HepG2 (cell line): Measurements from ENCODE around the gene ACYP2. TPM values are rescaled to one million over a fixed set of nuclear protein-coding genes. Genes with fewer than 3 reads are reported as not detected.

Experiments
- HDAC2 ChIP-seq: sonication (generic); formaldehyde crosslinking; IDR thresholded peaks from 2 replicates; pipeline ENCODE4 v1.4.0; 2020; ENCODE audit warnings: missing genetic modification reagents
- KLF6 ChIP-seq: IDR thresholded peaks from 2 replicates; pipeline ENCODE4 v1.8.0; 2016; ENCODE audit warnings: missing biosample characterization, missing genetic modification reagents
- MAFK ChIP-seq, 2 experiments: IDR thresholded peaks in 1 of 2; conservative IDR thresholded peaks in 1 of 2; 2 replicates each; pipeline ENCODE4 v1.6.1; 2011; ENCODE audit warnings: improper control_type of control experiment in 2 of 2, low read length in 2 of 2
- MXD4 ChIP-seq: IDR thresholded peaks from 2 replicates; pipeline ENCODE4 v1.6.1; 2016; ENCODE audit warnings: mild to moderate bottlenecking, missing biosample characterization, missing genetic modification reagents
- SNAPC2 ChIP-seq: sonication (generic); formaldehyde crosslinking; IDR thresholded peaks from 2 replicates; pipeline ENCODE4 v1.8.1; 2022; ENCODE audit warnings: mild to moderate bottlenecking, missing genetic modification reagents
- THYN1 ChIP-seq: sonication (generic); formaldehyde crosslinking; IDR thresholded peaks from 2 replicates; pipeline ENCODE4 v1.8.1; 2023; ENCODE audit warnings: low read depth, mild to moderate bottlenecking, moderate library complexity, missing genetic modification reagents, borderline replicate concordance
- ZBTB20 ChIP-seq: sonication (generic); formaldehyde crosslinking; IDR thresholded peaks from 2 replicates; pipeline ENCODE4 v1.8.1; 2023; ENCODE audit warnings: missing genetic modification reagents, low read depth, mild to moderate bottlenecking, borderline replicate concordance
- ZBTB21 ChIP-seq: sonication (generic); formaldehyde crosslinking; IDR thresholded peaks from 2 replicates; pipeline ENCODE4 v1.4.0; 2020; ENCODE audit warnings: missing genetic modification reagents
- ZBTB3 ChIP-seq: sonication (generic); formaldehyde crosslinking; IDR thresholded peaks from 2 replicates; pipeline ENCODE4 v1.4.0; 2020; ENCODE audit warnings: low read depth, mild to moderate bottlenecking, moderate library complexity, missing genetic modification reagents, borderline replicate concordance
- ZNF101 ChIP-seq: sonication (generic); formaldehyde crosslinking; IDR thresholded peaks from 2 replicates; pipeline ENCODE4 v1.4.0; 2020; ENCODE audit warnings: mild to moderate bottlenecking, low read depth, missing genetic modification reagents, borderline replicate concordance
- ZNF350 ChIP-seq: sonication (generic); formaldehyde crosslinking; IDR thresholded peaks from 2 replicates; pipeline ENCODE4 v1.4.0; 2020; ENCODE audit warnings: mild to moderate bottlenecking, low read depth, missing genetic modification reagents, borderline replicate concordance
- ZNF598 ChIP-seq: sonication (generic); formaldehyde crosslinking; IDR thresholded peaks from 2 replicates; pipeline ENCODE4 v1.5.1; 2020; ENCODE audit warnings: mild to moderate bottlenecking, missing genetic modification reagents, borderline replicate concordance
- ZSCAN21 ChIP-seq: sonication (generic); formaldehyde crosslinking; IDR thresholded peaks from 2 replicates; pipeline ENCODE4 v1.8.0; 2022; ENCODE audit warnings: mild to moderate bottlenecking, missing genetic modification reagents, moderate library complexity, borderline replicate concordance
- polyA plus RNA-seq, 8 experiments: library from polyadenylated mRNA; depleted of rRNA in 3 of 8; stranded (reverse) in 7 of 8; unstranded in 1 of 8; fragments of >200 nt; fragmentation: Illumina TruSeq in 4 of 8; extraction: Trizol in 4 of 8; gene quantifications; 2 replicates each; pipeline versions ENCODE4 v1.2.1 to v1.2.3, GENCODE V29; 2011 to 2016; ENCODE audit warnings: low read depth in 4 of 8, missing spikeins in 1 of 8, mixed read lengths in 1 of 8; ENCODE audit not compliant: insufficient read depth in 1 of 8
- total RNA-seq, 5 experiments: library from RNA; depleted of rRNA; stranded (reverse); fragments of >200 nt; fragmentation: Illumina TruSeq; extraction: Trizol; gene quantifications; 2 replicates each; pipeline ENCODE4 v1.2.3, GENCODE V29; 2016; ENCODE audit warnings: low read depth in 1 of 5
- TF ChIP-seq, protein P1 (sequence below): sonication (generic); formaldehyde crosslinking; IDR thresholded peaks from 2 replicates; pipeline ENCODE4 v1.4.0; 2020; ENCODE audit warnings: missing genetic modification reagents, mild to moderate bottlenecking, borderline replicate concordance
- TF ChIP-seq, protein P2 (sequence below): sonication (generic); formaldehyde crosslinking; conservative IDR thresholded peaks from 2 replicates; pipeline ENCODE4 v1.5.0; 2020; ENCODE audit warnings: missing genetic modification reagents
- TF ChIP-seq, protein P3 (sequence below): sonication (generic); formaldehyde crosslinking; IDR thresholded peaks from 2 replicates; pipeline ENCODE4 v1.5.1; 2020; ENCODE audit warnings: missing genetic modification reagents, mild to moderate bottlenecking, borderline replicate concordance
- TF ChIP-seq, protein P4 (sequence below): sonication (generic); IDR thresholded peaks from 2 replicates; pipeline ENCODE4 v1.6.1; 2016; ENCODE audit warnings: low read depth, borderline replicate concordance
- TF ChIP-seq, protein P5 (sequence below): sonication (generic); formaldehyde crosslinking; IDR thresholded peaks from 2 replicates; pipeline ENCODE4 v1.4.0; 2020; ENCODE audit warnings: missing genetic modification reagents
- TF ChIP-seq, protein P6 (sequence below): sonication (generic); formaldehyde crosslinking; IDR thresholded peaks from 2 replicates; pipeline ENCODE4 v1.4.0; 2020; ENCODE audit warnings: mild to moderate bottlenecking, missing genetic modification reagents

ACYP2 gene
- total and polyA plus RNA-seq, 2 of the 13 experiments (the other 11 are each of a cell fraction or from before 2014, with no cell fraction given) = 12.3 to 12.7 TPM

DNA sequence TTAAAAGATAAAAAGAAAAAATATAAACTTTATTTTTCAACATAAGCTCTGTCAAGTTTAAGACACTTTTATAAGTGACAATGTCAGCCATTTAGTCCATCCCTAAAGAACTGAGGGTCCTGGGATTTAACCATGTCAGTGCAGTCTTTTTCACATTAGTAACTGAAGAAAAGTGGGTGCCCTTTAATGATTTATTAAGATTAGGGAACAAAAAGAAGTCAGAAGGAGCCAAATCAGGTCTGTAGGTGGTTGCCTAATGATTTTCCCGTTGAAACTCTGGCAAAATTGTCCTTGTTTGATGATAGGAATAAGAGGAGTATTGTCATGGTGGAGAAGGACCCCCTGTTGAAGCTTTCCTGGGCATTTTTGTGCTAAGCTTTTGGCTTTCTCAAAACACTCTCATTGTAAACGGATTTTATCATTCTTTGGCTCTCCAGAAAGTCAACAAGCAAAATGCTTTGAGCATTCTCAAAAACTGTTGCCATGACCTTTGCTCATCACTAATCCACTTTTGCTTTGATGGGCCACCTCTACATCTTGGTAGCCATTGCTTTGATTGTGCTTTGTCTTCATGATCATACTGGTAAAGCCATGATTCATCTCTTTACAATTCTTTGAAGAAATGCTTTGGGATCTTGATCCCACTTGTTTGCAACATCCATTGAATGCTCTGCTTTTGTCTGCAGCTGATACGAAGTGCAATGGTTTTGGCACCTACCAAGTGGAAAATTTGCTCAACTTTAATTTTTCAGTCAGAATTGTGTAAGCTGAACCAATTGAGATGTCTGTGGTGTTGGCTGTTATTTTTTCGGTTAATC, 118.6 kb downstream of the ACYP2 start (continued):
- TF ChIP-seq, protein P1, sequence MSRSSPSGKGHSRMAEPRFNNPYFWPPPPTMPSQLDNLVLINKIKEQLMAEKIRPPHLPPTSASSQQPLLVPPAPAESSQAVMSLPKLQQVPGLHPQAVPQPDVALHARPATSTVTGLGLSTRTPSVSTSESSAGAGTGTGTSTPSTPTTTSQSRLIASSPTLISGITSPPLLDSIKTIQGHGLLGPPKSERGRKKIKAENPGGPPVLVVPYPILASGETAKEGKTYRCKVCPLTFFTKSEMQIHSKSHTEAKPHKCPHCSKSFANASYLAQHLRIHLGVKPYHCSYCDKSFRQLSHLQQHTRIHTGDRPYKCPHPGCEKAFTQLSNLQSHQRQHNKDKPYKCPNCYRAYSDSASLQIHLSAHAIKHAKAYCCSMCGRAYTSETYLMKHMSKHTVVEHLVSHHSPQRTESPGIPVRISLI = no peak; the same call in 1 of the 2 replicates
- TF ChIP-seq KLF6 (no peak), ZBTB20 (CRISPR knock-in tag) (no peak), MAFK (conservative IDR thresholded peaks at IDR 0.05 in 1 of 2, IDR thresholded peaks at IDR 0.05 in 1 of 2; ENCODE audit: low read length in 2 of 2) (no peak), ZSCAN21 (CRISPR knock-in tag) (0 out of 2 replicates have a peak, but pooled peaks have one; percentile 17), SNAPC2 (CRISPR knock-in tag) (no peak), MXD4 (CRISPR knock-in tag) (peak; percentile 43; the same call in 1 of the 2 replicates), ZNF350 (CRISPR knock-in tag) (no peak), ZBTB3 (CRISPR knock-in tag) (no peak), THYN1 (CRISPR knock-in tag) (no peak), ZBTB21 (CRISPR knock-in tag) (no peak), ZNF598 (CRISPR knock-in tag) (no peak), ZNF101 (no peak), HDAC2 (peak; percentile 99)
- TF ChIP-seq, protein P2, sequence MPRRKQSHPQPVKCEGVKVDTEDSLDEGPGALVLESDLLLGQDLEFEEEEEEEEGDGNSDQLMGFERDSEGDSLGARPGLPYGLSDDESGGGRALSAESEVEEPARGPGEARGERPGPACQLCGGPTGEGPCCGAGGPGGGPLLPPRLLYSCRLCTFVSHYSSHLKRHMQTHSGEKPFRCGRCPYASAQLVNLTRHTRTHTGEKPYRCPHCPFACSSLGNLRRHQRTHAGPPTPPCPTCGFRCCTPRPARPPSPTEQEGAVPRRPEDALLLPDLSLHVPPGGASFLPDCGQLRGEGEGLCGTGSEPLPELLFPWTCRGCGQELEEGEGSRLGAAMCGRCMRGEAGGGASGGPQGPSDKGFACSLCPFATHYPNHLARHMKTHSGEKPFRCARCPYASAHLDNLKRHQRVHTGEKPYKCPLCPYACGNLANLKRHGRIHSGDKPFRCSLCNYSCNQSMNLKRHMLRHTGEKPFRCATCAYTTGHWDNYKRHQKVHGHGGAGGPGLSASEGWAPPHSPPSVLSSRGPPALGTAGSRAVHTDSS = no peak
- TF ChIP-seq, protein P3, sequence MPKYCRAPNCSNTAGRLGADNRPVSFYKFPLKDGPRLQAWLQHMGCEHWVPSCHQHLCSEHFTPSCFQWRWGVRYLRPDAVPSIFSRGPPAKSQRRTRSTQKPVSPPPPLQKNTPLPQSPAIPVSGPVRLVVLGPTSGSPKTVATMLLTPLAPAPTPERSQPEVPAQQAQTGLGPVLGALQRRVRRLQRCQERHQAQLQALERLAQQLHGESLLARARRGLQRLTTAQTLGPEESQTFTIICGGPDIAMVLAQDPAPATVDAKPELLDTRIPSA (CRISPR knock-in tag) = no peak
- TF ChIP-seq, protein P4, sequence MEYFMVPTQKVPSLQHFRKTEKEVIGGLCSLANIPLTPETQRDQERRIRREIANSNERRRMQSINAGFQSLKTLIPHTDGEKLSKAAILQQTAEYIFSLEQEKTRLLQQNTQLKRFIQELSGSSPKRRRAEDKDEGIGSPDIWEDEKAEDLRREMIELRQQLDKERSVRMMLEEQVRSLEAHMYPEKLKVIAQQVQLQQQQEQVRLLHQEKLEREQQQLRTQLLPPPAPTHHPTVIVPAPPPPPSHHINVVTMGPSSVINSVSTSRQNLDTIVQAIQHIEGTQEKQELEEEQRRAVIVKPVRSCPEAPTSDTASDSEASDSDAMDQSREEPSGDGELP = peak; percentile 84; the same call in 1 of the 2 replicates
- TF ChIP-seq, protein P5, sequence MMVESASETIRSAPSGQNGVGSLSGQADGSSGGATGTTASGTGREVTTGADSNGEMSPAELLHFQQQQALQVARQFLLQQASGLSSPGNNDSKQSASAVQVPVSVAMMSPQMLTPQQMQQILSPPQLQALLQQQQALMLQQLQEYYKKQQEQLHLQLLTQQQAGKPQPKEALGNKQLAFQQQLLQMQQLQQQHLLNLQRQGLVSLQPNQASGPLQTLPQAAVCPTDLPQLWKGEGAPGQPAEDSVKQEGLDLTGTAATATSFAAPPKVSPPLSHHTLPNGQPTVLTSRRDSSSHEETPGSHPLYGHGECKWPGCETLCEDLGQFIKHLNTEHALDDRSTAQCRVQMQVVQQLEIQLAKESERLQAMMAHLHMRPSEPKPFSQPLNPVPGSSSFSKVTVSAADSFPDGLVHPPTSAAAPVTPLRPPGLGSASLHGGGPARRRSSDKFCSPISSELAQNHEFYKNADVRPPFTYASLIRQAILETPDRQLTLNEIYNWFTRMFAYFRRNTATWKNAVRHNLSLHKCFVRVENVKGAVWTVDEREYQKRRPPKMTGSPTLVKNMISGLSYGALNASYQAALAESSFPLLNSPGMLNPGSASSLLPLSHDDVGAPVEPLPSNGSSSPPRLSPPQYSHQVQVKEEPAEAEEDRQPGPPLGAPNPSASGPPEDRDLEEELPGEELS (CRISPR knock-in tag) = peak; percentile 96
- TF ChIP-seq, protein P6, sequence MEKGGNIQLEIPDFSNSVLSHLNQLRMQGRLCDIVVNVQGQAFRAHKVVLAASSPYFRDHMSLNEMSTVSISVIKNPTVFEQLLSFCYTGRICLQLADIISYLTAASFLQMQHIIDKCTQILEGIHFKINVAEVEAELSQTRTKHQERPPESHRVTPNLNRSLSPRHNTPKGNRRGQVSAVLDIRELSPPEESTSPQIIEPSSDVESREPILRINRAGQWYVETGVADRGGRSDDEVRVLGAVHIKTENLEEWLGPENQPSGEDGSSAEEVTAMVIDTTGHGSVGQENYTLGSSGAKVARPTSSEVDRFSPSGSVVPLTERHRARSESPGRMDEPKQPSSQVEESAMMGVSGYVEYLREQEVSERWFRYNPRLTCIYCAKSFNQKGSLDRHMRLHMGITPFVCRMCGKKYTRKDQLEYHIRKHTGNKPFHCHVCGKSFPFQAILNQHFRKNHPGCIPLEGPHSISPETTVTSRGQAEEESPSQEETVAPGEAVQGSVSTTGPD (CRISPR knock-in tag) = peak; percentile 77
